Lower lobe of right lung (tissue), 2 donors: ENCODE results near the gene TMC5. TPM values are rescaled to one million over a fixed set of nuclear protein-coding genes. Genes with fewer than 3 reads are reported as not detected.

Experiments
- ATAC-seq, 2 donors: fragments of 200-7000 bp; cut with Tn5 transposase; one replicate each; pipeline ENCODE4 v1.9.1; 2020 to 2022; ENCODE audit warnings: mild to moderate bottlenecking in 2 of 2, moderate library complexity in 2 of 2
- DNase-seq: peaks from one replicate; pipeline ENCODE4 v3.0.0-alpha.2; 2020
- H3K27ac ChIP-seq: fragments of 200-600 bp; one replicate; pipeline ENCODE4 v1.8.0; 2022
- H3K27me3 ChIP-seq: fragments of 200-600 bp; one replicate; pipeline ENCODE4 v1.8.0; 2022; ENCODE audit warnings: low read depth
- H3K36me3 ChIP-seq: fragments of 200-600 bp; one replicate; pipeline ENCODE4 v1.8.0; 2022; ENCODE audit warnings: mild to moderate bottlenecking
- H3K4me1 ChIP-seq: fragments of 200-600 bp; one replicate; pipeline ENCODE4 v1.8.0; 2022
- H3K4me3 ChIP-seq: fragments of 200-600 bp; one replicate; pipeline ENCODE4 v1.8.0; 2022; ENCODE audit warnings: mild to moderate bottlenecking
- H3K9me3 ChIP-seq: fragments of 200-600 bp; one replicate; pipeline ENCODE4 v1.8.0; 2022
- intact Hi-C: fragments of 100-400 bp; cut with DNase I; formaldehyde crosslinking; loops from one replicate; pipeline ENCODE4 v1.11.0; 2022
- total RNA-seq: library from RNA; stranded (reverse); fragmentation: NEBNext Ultra II Directional; extraction: Animal tissue kit (Norgen Biotek cat#: 25700); gene quantifications from one replicate; pipeline ENCODE4 v1.2.1, GENCODE V29; 2021
- TF ChIP-seq, protein P1 (sequence below): fragments of 200-600 bp; IDR thresholded peaks from one replicate; pipeline ENCODE4 v1.8.0; 2022; ENCODE audit warnings: antibody characterized with exemption, mild to moderate bottlenecking
- donor health status: DM: no; HTN: yes; CAD: no; lungs with severe emphysema.

Gene TMC5
- total RNA-seq, 1 donor from 2014 or later, result 62.1 TPM

DNA sequence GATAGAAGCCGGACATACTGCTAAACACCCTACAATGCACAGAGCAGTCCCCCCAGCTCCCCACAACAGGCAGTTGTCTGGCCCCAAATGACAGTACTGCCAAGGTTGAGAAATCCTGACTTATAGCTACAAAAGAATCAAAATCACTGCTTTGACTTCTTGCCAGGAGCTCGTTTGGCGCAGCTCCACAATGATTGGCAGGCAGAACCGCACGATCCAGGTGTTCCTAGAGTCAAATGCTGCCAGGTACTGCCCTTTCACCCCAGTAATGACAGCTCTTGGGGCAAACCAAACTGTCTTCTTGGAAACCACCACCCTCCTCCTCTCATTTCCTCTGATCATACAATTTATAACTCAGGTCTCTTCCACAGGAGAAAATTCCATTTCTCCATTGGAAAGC is 2.2 kb upstream of the TMC5 start:
- Histone ChIP-seq H3K4me3 (no peak overlapping the region), H3K27me3 (peaks cover 24% of the 10 kb centered on the region), H3K27ac (peak overlapping the region; percentile 27), H3K4me1 (peaks cover 9% of the 10 kb centered on the region), H3K36me3 (no peaks in the 10 kb centered on the region), H3K9me3 (no peaks in the 10 kb centered on the region)
- no peak for DNase-seq
- intact Hi-C loops, result no loop called here
- ATAC-seq, result no peak
- TF ChIP-seq, protein P1, sequence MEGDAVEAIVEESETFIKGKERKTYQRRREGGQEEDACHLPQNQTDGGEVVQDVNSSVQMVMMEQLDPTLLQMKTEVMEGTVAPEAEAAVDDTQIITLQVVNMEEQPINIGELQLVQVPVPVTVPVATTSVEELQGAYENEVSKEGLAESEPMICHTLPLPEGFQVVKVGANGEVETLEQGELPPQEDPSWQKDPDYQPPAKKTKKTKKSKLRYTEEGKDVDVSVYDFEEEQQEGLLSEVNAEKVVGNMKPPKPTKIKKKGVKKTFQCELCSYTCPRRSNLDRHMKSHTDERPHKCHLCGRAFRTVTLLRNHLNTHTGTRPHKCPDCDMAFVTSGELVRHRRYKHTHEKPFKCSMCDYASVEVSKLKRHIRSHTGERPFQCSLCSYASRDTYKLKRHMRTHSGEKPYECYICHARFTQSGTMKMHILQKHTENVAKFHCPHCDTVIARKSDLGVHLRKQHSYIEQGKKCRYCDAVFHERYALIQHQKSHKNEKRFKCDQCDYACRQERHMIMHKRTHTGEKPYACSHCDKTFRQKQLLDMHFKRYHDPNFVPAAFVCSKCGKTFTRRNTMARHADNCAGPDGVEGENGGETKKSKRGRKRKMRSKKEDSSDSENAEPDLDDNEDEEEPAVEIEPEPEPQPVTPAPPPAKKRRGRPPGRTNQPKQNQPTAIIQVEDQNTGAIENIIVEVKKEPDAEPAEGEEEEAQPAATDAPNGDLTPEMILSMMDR, result no peak

DNA sequence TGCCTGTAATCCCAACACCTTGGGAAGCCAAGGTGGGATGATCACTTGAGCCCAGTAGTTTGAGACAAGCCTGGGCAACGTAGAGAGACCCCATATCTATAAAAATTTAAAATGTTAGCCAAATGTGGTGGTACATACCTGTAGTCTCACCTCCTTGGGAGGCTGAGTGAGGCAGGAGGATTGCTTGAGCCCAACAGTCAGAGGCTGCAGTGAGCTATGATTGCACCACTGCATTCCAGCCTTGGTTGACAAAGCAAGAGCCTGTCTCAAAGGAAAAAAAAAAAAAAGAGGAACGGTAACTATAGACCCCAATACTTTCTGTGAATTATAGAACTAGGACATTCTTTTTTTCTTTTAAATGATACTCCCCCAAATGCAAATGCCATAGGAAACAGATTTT is 1.8 kb upstream of the TMC5 start:
- DNase-seq (no peak), ATAC-seq (no peak)
- no peaks in the 10 kb centered on the region for H3K36me3 ChIP-seq
- no peak overlapping the region for H3K27ac ChIP-seq
- intact Hi-C loops, result no loop called here
- H3K4me1 ChIP-seq, result peaks cover 9% of the 10 kb centered on the region
- TF ChIP-seq, protein P1, result no peak
- no peaks in the 10 kb centered on the region for H3K9me3 ChIP-seq
- H3K27me3 ChIP-seq, result peaks cover 19% of the 10 kb centered on the region
- no peak overlapping the region for H3K4me3 ChIP-seq

DNA sequence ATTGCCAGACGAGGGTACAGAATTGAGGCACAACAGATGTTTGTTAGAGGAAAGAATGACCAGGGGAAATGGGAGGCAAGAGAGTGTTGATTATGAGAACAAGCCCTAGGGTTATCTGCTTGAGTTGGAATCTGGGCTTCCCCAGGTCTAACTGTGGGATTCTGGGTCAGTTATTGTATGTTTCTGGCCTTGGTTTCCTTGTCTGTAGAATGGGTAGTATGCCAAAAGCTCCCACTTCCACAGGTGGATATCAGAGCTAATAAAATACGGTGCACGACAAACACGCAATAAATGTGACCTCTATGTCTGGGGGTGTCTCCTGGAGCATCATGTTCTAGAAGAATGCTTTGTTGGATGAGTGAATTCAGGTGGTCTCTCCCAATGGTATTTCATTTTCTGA is 517 bp downstream of the TMC5 start:
- Histone ChIP-seq H3K9me3 (no peaks in the 10 kb centered on the region), H3K27ac (peak overlapping the region; percentile 36), H3K4me3 (peak overlapping the region; percentile 23), H3K4me1 (peaks cover 9% of the 10 kb centered on the region), H3K27me3 (no peaks in the 10 kb centered on the region), H3K36me3 (no peaks in the 10 kb centered on the region)
- ATAC-seq, result no peak
- TF ChIP-seq, protein P1, result no peak
- intact Hi-C loops, result no loop called here
- DNase-seq, result no peak

DNA sequence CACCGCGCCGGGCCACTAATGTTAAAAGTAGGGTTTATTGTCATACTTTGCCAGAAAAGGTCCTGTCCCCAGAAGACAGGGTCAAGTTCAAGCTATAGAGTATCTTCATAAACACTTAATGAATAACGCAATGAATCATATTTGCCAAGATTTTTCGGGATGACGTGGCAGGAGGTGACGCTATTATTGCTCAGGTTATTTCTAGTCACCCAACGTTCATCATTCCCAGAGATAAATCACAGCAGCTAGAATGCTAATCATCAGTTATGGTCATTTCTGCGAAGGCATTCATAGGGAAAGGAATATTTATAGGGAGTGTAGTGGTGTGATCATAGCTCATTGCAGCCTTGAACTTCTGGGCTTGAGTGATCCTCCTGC is 2.0 kb downstream of the TMC5 start:
- no peaks in the 10 kb centered on the region for H3K27me3 ChIP-seq
- H3K4me1 ChIP-seq, result peaks cover 8% of the 10 kb centered on the region
- H3K36me3 ChIP-seq, result no peaks in the 10 kb centered on the region
- H3K4me3 ChIP-seq, result no peak overlapping the region
- no peak for ATAC-seq
- TF ChIP-seq, protein P1, result no peak
- H3K27ac ChIP-seq, result no peak overlapping the region
- intact Hi-C loops, result no loop called here
- H3K9me3 ChIP-seq, result no peaks in the 10 kb centered on the region
- DNase-seq, result no peak

DNA sequence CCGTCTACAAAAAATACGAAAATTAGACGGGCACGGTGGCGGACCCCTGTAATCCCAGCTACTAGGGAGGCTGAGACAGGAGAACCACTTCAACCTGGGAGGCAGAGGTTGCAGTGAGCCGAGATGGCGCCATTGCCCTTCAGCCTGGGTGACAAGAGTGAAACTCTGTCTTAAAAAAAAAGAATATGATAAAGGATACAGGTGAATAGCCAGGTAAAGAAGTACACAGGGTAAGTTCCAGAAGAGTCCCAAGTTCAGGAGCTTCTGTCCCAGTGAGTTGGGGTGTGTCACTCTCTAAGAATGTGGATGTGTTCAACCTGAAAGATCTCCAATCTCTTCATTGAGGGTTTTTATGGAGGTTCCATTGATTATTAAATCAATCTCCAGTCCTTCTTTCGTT is 6.8 kb downstream of the TMC5 start:
- no peaks in the 10 kb centered on the region for H3K36me3 ChIP-seq
- TF ChIP-seq, protein P1, result no peak
- no peak overlapping the region for H3K27ac ChIP-seq
- no peak overlapping the region for H3K4me3 ChIP-seq
- no peaks in the 10 kb centered on the region for H3K4me1 ChIP-seq
- ATAC-seq, result no peak
- no peaks in the 10 kb centered on the region for H3K27me3 ChIP-seq
- no peak for DNase-seq
- no peaks in the 10 kb centered on the region for H3K9me3 ChIP-seq
- intact Hi-C loops, result no loop called here

DNA sequence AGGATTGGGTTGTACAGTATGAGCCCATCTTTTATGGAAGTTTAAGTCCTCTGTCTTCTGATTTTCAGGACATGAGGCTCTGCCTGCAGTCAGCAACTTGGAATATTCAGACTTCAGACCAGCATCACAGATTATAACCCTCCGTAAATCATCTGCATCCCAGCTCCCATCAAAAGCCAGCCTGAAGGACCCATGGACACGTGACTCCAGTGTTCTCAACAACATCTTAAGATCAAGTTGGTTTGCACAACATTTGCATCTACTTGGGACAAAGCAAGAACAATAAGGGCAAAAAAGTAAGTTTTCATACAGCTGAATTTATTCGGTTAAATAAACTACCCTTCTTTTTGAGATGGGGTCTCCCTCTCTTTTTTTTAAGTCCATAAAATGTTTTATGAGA is 12.7 kb downstream of the TMC5 start:
- peaks cover 15% of the 10 kb centered on the region for H3K4me1 ChIP-seq
- H3K4me3 ChIP-seq, result no peak overlapping the region
- DNase-seq (no peak), ATAC-seq (peak; percentile 20 to 33)
- intact Hi-C loops, result no loop called here
- H3K27ac ChIP-seq, result peak overlapping the region; percentile 70
- H3K36me3 ChIP-seq, result no peaks in the 10 kb centered on the region
- TF ChIP-seq, protein P1, result no peak
- no peaks in the 10 kb centered on the region for H3K9me3 ChIP-seq
- H3K27me3 ChIP-seq, result no peaks in the 10 kb centered on the region
